ENCODE measurements around the gene DDX11.

The DDX11 gene

GRCh38 chr12:31119192-31119802, 45.6 kb downstream of the DDX11 start:
- TF ChIP-seq SIN3A (IDR thresholded peaks at IDR 0.05; ENCODE audit: borderline replicate concordance, insufficient read depth, low read length) (no peak), REST (IDR thresholded peaks at IDR 0.05; ENCODE audit: insufficient read depth in 1 of 2, low read depth in 2 of 2, low read length in 2 of 2) (no peak), TAF1 (IDR thresholded peaks at IDR 0.05; ENCODE audit: borderline replicate concordance, insufficient read depth, low read length) (no peak), POLR2AphosphoS5 (IDR thresholded peaks at IDR 0.05; ENCODE audit: low read depth, low read length) (no peak), FOXP2 (optimal IDR thresholded peaks at IDR 0.05; ENCODE audit: borderline replicate concordance, extremely low read depth, extremely low read length, insufficient read depth) (no peak)

GRCh38 chr12:31119803-31120211, 46.1 kb downstream of the DDX11 start:
- TF ChIP-seq TAF1 (IDR thresholded peaks at IDR 0.05; ENCODE audit: borderline replicate concordance, insufficient read depth, low read length) (no peak), REST (IDR thresholded peaks at IDR 0.05; ENCODE audit: insufficient read depth in 1 of 2, low read depth in 2 of 2, low read length in 2 of 2) (no peak), POLR2AphosphoS5 (IDR thresholded peaks at IDR 0.05; ENCODE audit: low read depth, low read length) (no peak), FOXP2 (optimal IDR thresholded peaks at IDR 0.05; ENCODE audit: borderline replicate concordance, extremely low read depth, extremely low read length, insufficient read depth) (no peak), SIN3A (IDR thresholded peaks at IDR 0.05; ENCODE audit: borderline replicate concordance, insufficient read depth, low read length) (no peak)

- TF ChIP-seq POLR2AphosphoS5 (IDR thresholded peaks at IDR 0.05; ENCODE audit: low read depth, low read length) (no peak), SIN3A (IDR thresholded peaks at IDR 0.05; ENCODE audit: borderline replicate concordance, insufficient read depth, low read length) (no peak), TAF1 (IDR thresholded peaks at IDR 0.05; ENCODE audit: borderline replicate concordance, insufficient read depth, low read length) (no peak), REST (IDR thresholded peaks at IDR 0.05; ENCODE audit: insufficient read depth in 1 of 2, low read depth in 2 of 2, low read length in 2 of 2) (no peak), FOXP2 (optimal IDR thresholded peaks at IDR 0.05; ENCODE audit: borderline replicate concordance, extremely low read depth, extremely low read length, insufficient read depth) (no peak)
Observed at GRCh38 chr12:31120392-31121008, 46.8 kb downstream of the DDX11 start.

GRCh38 chr12:31122481-31122880, 48.8 kb downstream of the DDX11 start:
- TF ChIP-seq POLR2AphosphoS5 (IDR thresholded peaks at IDR 0.05; ENCODE audit: low read depth, low read length): no peak
- TF ChIP-seq REST (IDR thresholded peaks at IDR 0.05; ENCODE audit: insufficient read depth in 1 of 2, low read depth in 2 of 2, low read length in 2 of 2): no peak
- no peak for TF ChIP-seq SIN3A (IDR thresholded peaks at IDR 0.05; ENCODE audit: borderline replicate concordance, insufficient read depth, low read length)
- no peak for TF ChIP-seq FOXP2 (optimal IDR thresholded peaks at IDR 0.05; ENCODE audit: borderline replicate concordance, extremely low read depth, extremely low read length, insufficient read depth)
- TF ChIP-seq TAF1 (IDR thresholded peaks at IDR 0.05; ENCODE audit: borderline replicate concordance, insufficient read depth, low read length): no peak

Data from PFSK-1 (cell line).